Esophagus (tissue), 2 donors: ENCODE results near the gene P3H1. TPM values are rescaled to one million over a fixed set of nuclear protein-coding genes. Genes with fewer than 3 reads are reported as not detected.

Experiments
- polyA plus RNA-seq, 2 donors: library from polyadenylated mRNA; stranded (reverse); fragments of 200-250 nt; gene quantifications; one replicate each; pipeline ENCODE4 v1.2.3, GENCODE V29; 2013
- donor health status: healthy with polysubstance abuse.
- donor health status: Bipolar disorder and iron deficiency.

The P3H1 gene
- polyA plus RNA-seq, 2 donors, result 6.4 to 11.4 TPM

Other genes starting within 250 kb of the P3H1 start
- 10 to 100 TPM; 44.9 to 48.9 TPM for gene PPIH, start 108.6 kb downstream of the P3H1 start, polyA plus RNA-seq
- 100 to 1,000 TPM; 381 to 428 TPM for gene YBX1, start 84.6 kb downstream of the P3H1 start, polyA plus RNA-seq
- gene CLDN19, start 26.8 kb downstream of the P3H1 start, polyA plus RNA-seq, result under 1 TPM in 1 of 2 donors, not detected in 1; 0.04 TPM
- gene C1orf50, start 221 bp upstream of the P3H1 start, polyA plus RNA-seq, result 1 to 10 TPM; 2.5 to 3.8 TPM
- under 1 TPM; 0.01 to 0.04 TPM for gene TMEM269, start 18.0 kb upstream of the P3H1 start, polyA plus RNA-seq
- 1 to 10 TPM; 5.1 to 5.8 TPM for gene ERMAP, start 50.1 kb upstream of the P3H1 start, polyA plus RNA-seq
- gene SVBP, start 50.4 kb upstream of the P3H1 start, polyA plus RNA-seq, result 10 to 100 TPM; 13.3 to 16.7 TPM
- gene ZNF691, start 79.6 kb upstream of the P3H1 start, polyA plus RNA-seq, result 1 to 10 TPM; 4.4 to 5.7 TPM
- 100 to 1,000 TPM in 1 of 2 donors, 10 to 100 TPM in 1; 70.3 to 115 TPM for gene SLC2A1, start 191.8 kb upstream of the P3H1 start, polyA plus RNA-seq